HepG2 (cell line): ENCODE results near the gene ENG. TPM values are rescaled to one million over a fixed set of nuclear protein-coding genes. Genes with fewer than 3 reads are reported as not detected.

Experiments used
- AHDC1 ChIP-seq: sonication (generic); formaldehyde crosslinking; IDR thresholded peaks from 2 replicates; pipeline ENCODE4 v1.5.1; 2020; ENCODE audit warnings: mild to moderate bottlenecking, missing genetic modification reagents, borderline replicate concordance
- CTCF ChIP-seq: sonication (generic); formaldehyde crosslinking; IDR thresholded peaks from 2 replicates; pipeline ENCODE4 v1.5.0; 2020; ENCODE audit warnings: mild to moderate bottlenecking, missing genetic modification reagents, moderate library complexity
- NCOA1 ChIP-seq: sonication (generic); formaldehyde crosslinking; IDR thresholded peaks from 2 replicates; pipeline ENCODE4 v1.9.0; 2021; ENCODE audit warnings: missing genetic modification reagents
- NFATC3 ChIP-seq: sonication (generic); formaldehyde crosslinking; IDR thresholded peaks from 2 replicates; pipeline ENCODE4 v1.5.1; 2020; ENCODE audit warnings: mild to moderate bottlenecking, missing genetic modification reagents
- ONECUT2 ChIP-seq: sonication (generic); formaldehyde crosslinking; IDR thresholded peaks from 2 replicates; pipeline ENCODE4 v1.4.0; 2020; ENCODE audit warnings: missing genetic modification reagents
- PAF1 ChIP-seq: IDR thresholded peaks from 2 replicates; pipeline ENCODE4 v1.6.1; 2016; ENCODE audit warnings: missing genetic modification reagents, missing compliant biosample characterization
- PPARG ChIP-seq: conservative IDR thresholded peaks from 2 replicates; pipeline ENCODE4 v1.6.1; 2016; ENCODE audit warnings: missing biosample characterization, missing genetic modification reagents
- RBM39 ChIP-seq: fragments of 200-400 bp; formaldehyde crosslinking; IDR thresholded peaks from one replicate; pipeline ENCODE4 v1.6.1; 2018; ENCODE audit warnings: antibody characterized with exemption, mild to moderate bottlenecking, low read depth, low read length; ENCODE audit not compliant: poor library complexity, severe bottlenecking
- REPIN1 ChIP-seq: sonication (generic); formaldehyde crosslinking; IDR thresholded peaks from 2 replicates; pipeline ENCODE4 v1.8.0; 2022; ENCODE audit warnings: missing genetic modification reagents, low read depth, mild to moderate bottlenecking, borderline replicate concordance
- ZBTB40 ChIP-seq, 2 experiments: fragments of 450-650 bp in 1 of 2; sonication (generic) in 1 of 2; formaldehyde crosslinking in 1 of 2; IDR thresholded peaks; 2 replicates each; pipeline versions ENCODE4 v1.6.1 to v1.8.0; 2016 to 2022; ENCODE audit warnings: antibody characterized with exemption in 1 of 2, mild to moderate bottlenecking in 1 of 2, missing genetic modification reagents in 1 of 2
- ZNF556 ChIP-seq: sonication (generic); formaldehyde crosslinking; IDR thresholded peaks from 2 replicates; pipeline ENCODE4 v1.4.0; 2020; ENCODE audit warnings: mild to moderate bottlenecking, missing genetic modification reagents, borderline replicate concordance
- ZNF629 ChIP-seq: sonication (generic); formaldehyde crosslinking; conservative IDR thresholded peaks from 2 replicates; pipeline ENCODE4 v1.5.0; 2020; ENCODE audit warnings: missing genetic modification reagents
- ZSCAN29 ChIP-seq: sonication (generic); formaldehyde crosslinking; conservative IDR thresholded peaks from 2 replicates; pipeline ENCODE4 v1.4.0; 2020; ENCODE audit warnings: mild to moderate bottlenecking, missing genetic modification reagents
- polyA plus RNA-seq, 8 experiments: library from polyadenylated mRNA; depleted of rRNA in 3 of 8; stranded (reverse) in 7 of 8; unstranded in 1 of 8; fragments of >200 nt; fragmentation: Illumina TruSeq in 4 of 8; extraction: Trizol in 4 of 8; gene quantifications; 2 replicates each; pipeline versions ENCODE4 v1.2.1 to v1.2.3, GENCODE V29; 2011 to 2016; ENCODE audit warnings: low read depth in 4 of 8, missing spikeins in 1 of 8, mixed read lengths in 1 of 8; ENCODE audit not compliant: insufficient read depth in 1 of 8
- total RNA-seq, 5 experiments: library from RNA; depleted of rRNA; stranded (reverse); fragments of >200 nt; fragmentation: Illumina TruSeq; extraction: Trizol; gene quantifications; 2 replicates each; pipeline ENCODE4 v1.2.3, GENCODE V29; 2016; ENCODE audit warnings: low read depth in 1 of 5

The ENG gene
- total and polyA plus RNA-seq, 2 of the 13 experiments (the other 11 are each of a cell fraction or from before 2014, with no cell fraction given): 0.02 to 1.1 TPM

GRCh38 chr9:127897193-127897692 lies 42.8 kb upstream of the ENG start (continued):
- no peak for TF ChIP-seq ZBTB40 (IDR thresholded peaks at IDR 0.05)
- peak; percentile 37; the same call in 1 of the 2 replicates for TF ChIP-seq ZBTB40 (CRISPR knock-in tag; IDR thresholded peaks at IDR 0.05)
- TF ChIP-seq AHDC1 (CRISPR knock-in tag): no peak
- TF ChIP-seq CTCF: peak; percentile 31; the same call in 1 of the 2 replicates
- TF ChIP-seq PPARG (CRISPR knock-in tag): peak; percentile 93
- no peak for TF ChIP-seq NFATC3
- no peak for TF ChIP-seq RBM39
- no peak for TF ChIP-seq ZSCAN29
- TF ChIP-seq ZNF556 (CRISPR knock-in tag): no peak
- no peak for TF ChIP-seq NCOA1 (CRISPR knock-in tag)
- no peak for TF ChIP-seq ZNF629 (CRISPR knock-in tag)
- no peak for TF ChIP-seq ONECUT2
- TF ChIP-seq PAF1 (CRISPR knock-in tag): no peak
- TF ChIP-seq REPIN1: no peak
